Measurements from ENCODE around the gene TUBGCP6.

DNA sequence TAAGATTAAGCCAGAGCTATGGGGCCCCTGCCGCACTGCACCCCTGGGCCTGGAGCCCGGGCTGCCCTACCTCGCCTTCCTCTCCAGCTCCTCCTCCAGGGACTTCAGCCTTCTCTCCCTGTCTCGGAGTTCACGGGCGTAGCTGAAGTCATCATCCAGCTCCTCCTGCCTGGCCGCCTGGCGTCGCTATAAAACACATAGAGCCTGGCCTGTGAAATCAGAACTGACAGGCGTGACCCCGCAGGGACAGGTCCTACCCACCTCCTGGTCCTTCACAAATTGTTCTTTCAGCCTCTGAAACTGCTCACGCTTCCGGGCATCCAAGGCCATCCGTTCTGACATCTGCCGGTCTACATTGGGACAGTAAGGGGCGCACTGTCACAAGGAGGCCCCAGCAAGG is 20.8 kb downstream of the TUBGCP6 start:
- TF ChIP-seq, protein P1, sequence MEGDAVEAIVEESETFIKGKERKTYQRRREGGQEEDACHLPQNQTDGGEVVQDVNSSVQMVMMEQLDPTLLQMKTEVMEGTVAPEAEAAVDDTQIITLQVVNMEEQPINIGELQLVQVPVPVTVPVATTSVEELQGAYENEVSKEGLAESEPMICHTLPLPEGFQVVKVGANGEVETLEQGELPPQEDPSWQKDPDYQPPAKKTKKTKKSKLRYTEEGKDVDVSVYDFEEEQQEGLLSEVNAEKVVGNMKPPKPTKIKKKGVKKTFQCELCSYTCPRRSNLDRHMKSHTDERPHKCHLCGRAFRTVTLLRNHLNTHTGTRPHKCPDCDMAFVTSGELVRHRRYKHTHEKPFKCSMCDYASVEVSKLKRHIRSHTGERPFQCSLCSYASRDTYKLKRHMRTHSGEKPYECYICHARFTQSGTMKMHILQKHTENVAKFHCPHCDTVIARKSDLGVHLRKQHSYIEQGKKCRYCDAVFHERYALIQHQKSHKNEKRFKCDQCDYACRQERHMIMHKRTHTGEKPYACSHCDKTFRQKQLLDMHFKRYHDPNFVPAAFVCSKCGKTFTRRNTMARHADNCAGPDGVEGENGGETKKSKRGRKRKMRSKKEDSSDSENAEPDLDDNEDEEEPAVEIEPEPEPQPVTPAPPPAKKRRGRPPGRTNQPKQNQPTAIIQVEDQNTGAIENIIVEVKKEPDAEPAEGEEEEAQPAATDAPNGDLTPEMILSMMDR (IDR thresholded peaks at IDR 0.05), result no peak
- TF ChIP-seq POLR2A (IDR thresholded peaks at IDR 0.05), result no peak

All from thyroid gland (tissue), 4 donors.